Hepatic stellate cell (primary cell): ENCODE measurements around the gene KRTCAP2.

Experiments
- DNase-seq: peaks from one replicate; pipeline ENCODE4 v3.0.0; 2011; ENCODE audit warnings: low spot score

KRTCAP2 gene

GRCh38 chr1:155183775-155184221, 10.7 kb upstream of the KRTCAP2 start:
- DNase-seq, result no peak

GRCh38 chr1:155182052-155182550, 9.0 kb upstream of the KRTCAP2 start:
- no peak for DNase-seq

GRCh38 chr1:155181371-155182051, 8.4 kb upstream of the KRTCAP2 start:
- DNase-seq, result no peak

GRCh38 chr1:155179112-155180031, 6.3 kb upstream of the KRTCAP2 start:
- DNase-seq, result no peak

GRCh38 chr1:155178441-155179111, 5.5 kb upstream of the KRTCAP2 start:
- DNase-seq, result no peak

- DNase-seq, result no peak
These were observed 4.8 kb upstream of the KRTCAP2 start for GRCh38 chr1:155177918-155178281.

- no peak for DNase-seq
These were observed 4.3 kb upstream of the KRTCAP2 start for GRCh38 chr1:155177192-155177917.

GRCh38 chr1:155176544-155177071, 3.5 kb upstream of the KRTCAP2 start:
- peak; percentile 97 for DNase-seq

GRCh38 chr1:155175927-155176371, 2.8 kb upstream of the KRTCAP2 start:
- DNase-seq, result no peak

GRCh38 chr1:155175281-155175926, 2.3 kb upstream of the KRTCAP2 start:
- DNase-seq, result no peak

GRCh38 chr1:155174324-155175280, 1.5 kb upstream of the KRTCAP2 start:
- no peak for DNase-seq

GRCh38 chr1:155173478-155174323, 597 bp upstream of the KRTCAP2 start, which contains the start of gene TRIM46:
Gene TRIM46 (plus strand): TSS chr1:155173849. CDS start chr1:155173967, 118 bp downstream.
- peak; percentile 74 for DNase-seq

GRCh38 chr1:155171836-155172731, 1.0 kb downstream of the KRTCAP2 start:
- peak; percentile 4 for DNase-seq

- no peak for DNase-seq
These were observed 2.3 kb downstream of the KRTCAP2 start for GRCh38 chr1:155170806-155171205.

GRCh38 chr1:155170101-155170785, 2.9 kb downstream of the KRTCAP2 start:
- no peak for DNase-seq

GRCh38 chr1:155169541-155169940, 3.6 kb downstream of the KRTCAP2 start:
- DNase-seq, result no peak
